CD4-positive, alpha-beta T cell treated with Interleukin-6 for 4 hours (primary cell): Measurements from ENCODE around the gene CTBP1.

Source experiments
- DNase-seq: peaks from one replicate; pipeline ENCODE4 v3.0.0-alpha.2; 2020; ENCODE audit warnings: mixed read lengths

CTBP1 gene

DNA sequence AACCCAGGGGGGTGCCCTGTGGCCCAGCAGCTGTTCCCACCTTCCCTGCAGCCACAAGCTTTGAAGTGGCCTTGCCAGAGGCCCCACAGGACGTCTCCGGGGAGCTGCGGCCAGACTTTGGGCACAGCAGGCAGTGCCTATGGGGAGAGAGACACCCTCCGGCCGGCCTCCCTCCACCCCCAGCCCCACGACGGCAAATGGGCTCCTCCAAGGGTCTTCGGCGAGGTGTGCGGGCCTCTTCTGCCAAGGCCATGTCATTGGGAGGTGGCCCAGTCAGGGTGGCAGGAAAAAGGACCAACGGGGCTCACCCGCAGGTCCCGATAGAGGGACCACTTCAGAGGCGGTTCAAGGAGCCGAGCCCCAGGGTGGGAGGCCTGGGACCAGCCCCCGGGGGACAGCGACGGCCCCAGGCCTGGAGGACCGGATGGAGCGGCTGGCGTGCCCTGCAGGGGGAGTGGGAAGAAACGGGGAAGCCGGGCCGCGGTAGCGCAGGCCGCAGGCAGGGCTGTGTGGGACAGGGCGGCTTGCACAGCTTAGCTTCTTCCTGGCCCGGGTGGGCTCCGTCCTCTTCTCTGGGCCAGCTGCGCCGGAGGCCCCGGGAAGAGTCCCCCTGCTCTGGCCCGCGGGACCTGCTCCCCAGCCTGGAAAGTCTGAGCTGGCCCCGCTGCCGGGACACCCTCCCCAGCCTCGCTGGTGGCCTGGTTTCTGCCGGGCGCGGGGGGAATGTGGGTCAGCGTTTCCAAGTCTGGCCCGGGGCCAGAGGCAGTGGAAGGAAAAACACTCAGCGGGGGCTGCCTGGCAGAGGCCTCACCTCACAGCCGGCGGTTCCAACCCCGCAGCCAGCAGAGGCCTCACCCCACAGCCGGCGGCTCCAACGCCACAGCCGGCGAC is 54.7 kb downstream of the CTBP1 start:
- DNase-seq, result no peak

- no peak for DNase-seq
Measured at GRCh38 chr4:1193206-1194009, 55.5 kb downstream of the CTBP1 start.

GRCh38 chr4:1192493-1193205 is 56.3 kb downstream of the CTBP1 start:
- DNase-seq, result no peak

GRCh38 chr4:1192091-1192492 is 56.8 kb downstream of the CTBP1 start:
- DNase-seq, result no peak

DNA sequence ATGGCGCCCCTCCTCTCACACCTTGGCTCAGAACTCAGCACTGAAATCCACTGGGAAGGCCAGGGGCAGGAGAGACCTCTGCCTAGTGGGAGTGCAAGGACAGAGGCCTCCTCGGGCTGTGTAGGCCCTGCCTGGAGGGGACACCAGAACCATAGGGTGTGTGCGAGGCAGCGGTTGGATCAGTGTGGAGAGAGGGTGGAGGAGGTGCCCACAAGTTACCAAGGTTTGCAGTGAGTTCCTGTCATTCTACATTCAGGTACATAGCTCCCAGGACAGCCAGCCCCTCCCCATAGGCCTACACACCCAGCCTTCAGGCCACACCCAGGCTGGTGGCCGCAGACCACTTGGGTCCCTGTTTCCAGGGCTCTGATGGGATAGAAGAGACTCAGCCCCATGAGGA is 57.3 kb downstream of the CTBP1 start:
- no peak for DNase-seq

DNA sequence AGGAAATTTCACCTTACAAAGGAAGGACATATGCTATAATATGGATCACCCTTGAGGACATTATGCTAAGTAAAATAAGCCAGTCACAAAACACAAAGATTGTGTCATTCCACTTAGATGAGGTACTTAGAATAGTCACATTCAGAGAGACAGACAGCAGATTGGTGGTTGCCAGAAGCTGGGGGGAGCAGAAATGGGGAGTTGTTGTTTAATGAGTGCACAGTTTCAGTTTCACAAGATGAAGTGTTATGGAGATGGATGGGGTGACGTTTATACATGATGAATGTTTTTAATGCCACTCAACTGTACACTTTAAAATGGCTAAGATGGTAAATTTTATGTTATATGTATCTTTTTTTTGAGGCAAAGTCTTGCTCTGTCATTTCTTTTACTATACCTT is 61.7 kb downstream of the CTBP1 start:
- peak; percentile 31 for DNase-seq

DNA sequence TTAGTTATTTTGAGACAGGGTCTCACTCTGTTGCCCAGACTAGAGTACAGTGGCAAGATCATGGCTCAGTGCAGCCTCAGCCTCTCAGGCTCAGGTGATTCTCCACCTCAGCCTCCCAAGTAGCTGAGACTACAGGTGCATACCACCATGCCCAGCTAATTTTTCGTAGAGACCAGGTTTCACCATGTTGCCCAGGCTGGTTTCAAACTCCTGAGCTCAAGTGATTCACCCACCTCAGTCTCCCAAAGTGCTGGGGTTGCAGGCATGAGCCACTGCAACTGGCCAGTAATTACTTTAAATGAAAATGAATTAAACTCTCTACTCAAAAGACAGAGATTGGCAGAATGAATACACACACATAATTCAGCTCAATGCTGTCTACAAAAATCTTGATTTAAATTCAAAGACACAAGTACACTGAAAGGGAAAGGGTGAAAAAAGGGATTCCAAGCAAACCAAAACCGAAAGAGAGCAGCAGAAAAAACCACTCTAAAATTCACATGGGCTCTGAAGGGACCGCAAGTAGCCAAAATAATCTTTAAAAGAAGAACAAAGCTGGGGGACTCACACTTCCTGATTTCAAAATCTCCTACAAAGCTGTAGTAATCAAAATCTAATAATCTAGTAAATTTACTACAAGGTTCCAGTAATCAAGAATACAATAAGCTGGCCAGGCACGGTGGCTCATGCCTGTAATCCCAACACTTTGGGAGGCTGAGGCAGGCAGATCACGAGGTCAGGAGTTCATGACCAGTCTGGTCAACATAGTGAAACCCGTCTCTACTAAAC is 64.8 kb downstream of the CTBP1 start:
- no peak for DNase-seq

DNA sequence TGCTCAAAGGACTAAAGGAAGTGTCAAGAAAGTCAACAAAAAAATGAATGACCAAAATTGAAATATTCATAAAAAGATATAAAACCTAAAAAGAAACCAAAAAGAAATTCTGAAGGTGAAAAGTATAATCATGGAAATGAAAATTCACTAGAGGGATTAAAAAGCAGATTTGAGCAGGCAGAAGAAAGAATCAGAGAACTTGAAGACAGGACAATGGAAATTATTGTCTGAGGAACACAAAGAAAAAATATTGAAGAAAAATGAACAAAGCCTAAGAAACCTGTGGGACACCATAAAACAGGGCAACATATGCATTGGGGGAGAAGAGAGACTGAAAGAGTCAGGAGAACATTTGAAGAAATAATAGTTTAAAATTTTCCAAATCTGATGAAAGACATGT is 66.6 kb downstream of the CTBP1 start:
- DNase-seq, result no peak

DNA sequence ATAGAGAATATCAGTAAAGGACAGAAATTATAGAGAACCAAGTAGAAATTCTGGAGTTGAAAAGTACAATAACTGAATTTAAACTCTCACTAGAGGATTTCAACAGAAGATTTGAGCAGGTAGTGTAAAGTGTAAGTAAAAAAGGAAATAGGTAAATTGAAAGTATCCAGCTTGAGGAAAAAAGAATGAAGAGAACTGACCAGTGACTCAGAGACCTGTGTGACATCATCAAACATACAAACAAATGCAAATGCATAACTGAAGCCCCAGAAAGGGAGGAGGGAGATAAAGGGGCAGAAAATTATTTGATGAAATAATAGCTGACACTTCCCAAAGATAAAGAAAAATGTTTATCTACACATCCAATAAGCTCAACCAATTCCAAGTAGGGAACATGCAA is 68.3 kb downstream of the CTBP1 start:
- no peak for DNase-seq

DNA sequence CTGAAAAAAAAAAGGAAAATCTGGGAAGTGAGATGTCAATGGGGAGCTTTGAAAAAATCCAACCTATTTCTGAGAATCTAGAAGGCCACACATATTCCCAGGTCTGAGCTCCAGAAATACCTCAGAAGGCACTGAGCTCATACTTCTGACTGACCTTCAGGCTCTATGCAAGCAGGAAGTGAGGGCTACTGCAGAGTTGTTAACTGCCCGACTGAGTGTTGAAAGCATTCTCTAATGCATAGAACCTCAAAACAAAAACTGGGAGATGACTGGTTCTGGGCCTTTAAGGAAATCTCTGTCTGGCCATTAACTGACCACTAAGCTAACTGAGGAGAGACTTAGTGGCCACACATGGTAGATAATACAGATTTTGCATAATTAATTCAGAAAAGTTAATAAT is 69.0 kb downstream of the CTBP1 start:
- DNase-seq, result no peak

DNA sequence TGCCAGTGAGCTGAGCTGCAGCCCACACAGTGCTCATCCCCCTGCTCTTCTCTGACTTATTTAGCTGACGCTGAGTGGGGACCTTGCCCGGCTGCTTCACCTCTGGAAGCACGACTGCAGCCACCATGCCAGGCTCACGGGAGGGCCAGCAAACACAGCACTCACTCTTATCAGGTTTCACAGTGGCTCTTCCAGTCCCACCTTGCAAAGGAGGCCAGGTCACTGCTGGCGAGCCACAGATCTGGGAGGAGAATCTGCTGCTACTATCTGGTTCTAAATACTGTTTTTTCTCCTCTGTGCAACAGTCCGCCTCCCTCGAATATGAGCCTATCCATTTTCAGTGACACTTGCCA is 69.9 kb downstream of the CTBP1 start:
- DNase-seq, result no peak

- DNase-seq, result no peak
Measured at GRCh38 chr4:1178300-1179088, 70.4 kb downstream of the CTBP1 start.

DNA sequence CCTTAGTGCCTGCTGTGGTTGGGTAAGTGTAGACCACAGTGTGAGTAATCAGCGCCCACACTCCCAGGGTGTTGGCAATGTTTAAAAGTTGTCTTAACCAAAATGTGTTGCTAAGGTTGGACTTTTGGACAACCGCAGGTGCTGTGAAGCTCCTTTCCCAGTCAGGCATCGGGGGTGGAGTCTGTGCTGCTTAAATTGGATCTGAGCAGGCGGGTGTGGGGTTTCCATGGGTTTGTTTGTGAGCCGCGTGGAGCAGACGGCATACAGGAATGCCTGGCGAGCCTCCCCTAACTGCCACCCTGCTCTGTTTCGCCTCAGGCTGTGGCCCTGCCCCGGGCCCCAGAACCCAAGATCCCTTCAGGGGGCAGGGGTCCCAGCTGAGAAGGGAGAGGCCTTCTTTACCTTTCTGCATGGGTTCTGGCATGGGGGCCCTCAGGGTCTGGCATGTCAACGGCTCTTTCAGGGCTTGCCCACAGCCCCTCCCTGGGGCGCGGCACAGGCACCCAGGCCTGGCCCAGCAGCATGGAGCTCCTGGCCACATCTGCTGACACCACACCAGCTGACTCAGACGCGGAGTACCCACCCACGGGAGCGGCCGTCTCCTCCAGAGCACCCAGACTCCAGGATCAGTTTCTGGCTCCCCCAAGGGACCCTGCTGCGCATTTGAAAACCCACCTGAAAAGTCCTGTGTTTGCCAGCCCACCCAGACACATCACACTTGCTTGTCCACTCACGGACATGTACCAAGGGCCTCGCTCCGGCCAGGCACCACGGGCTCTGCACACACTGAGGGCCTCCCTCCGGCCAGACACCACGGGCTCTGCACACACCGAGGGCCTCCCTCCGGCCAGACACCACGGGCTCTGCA is 71.4 kb downstream of the CTBP1 start:
- peak; percentile 14 for DNase-seq

- no peak for DNase-seq
Measured at GRCh38 chr4:1176398-1177273, 72.3 kb downstream of the CTBP1 start.

DNA sequence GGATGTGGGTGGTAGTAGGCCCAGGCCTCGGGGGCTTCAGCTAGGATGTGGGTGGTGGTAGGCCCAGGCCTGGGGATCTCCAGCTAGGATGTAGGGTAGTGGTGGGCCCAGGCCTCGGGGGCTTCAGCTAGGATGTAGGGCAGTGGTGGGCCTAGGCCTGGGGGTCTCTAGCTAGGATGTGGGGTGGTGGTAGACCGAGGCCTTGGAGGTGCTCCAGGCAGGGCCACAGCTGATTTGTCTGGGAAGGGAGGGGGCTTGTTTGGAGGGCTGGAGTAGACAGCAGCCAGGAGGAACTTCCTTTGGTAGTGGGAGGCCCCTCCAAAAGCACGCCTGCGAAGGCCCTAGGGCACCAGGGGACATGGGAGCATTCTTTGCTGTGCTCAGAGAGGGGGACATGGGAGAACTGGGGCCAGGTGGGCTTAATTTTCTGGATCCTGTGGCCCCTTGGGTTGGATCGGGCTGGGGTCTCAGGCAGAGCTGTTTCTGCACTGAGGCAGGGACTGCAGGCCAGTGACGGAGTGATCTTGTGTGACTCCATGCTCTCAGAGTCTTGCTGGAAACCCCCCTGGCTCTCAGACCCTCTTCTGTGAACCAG is 73.2 kb downstream of the CTBP1 start:
- DNase-seq, result no peak

DNA sequence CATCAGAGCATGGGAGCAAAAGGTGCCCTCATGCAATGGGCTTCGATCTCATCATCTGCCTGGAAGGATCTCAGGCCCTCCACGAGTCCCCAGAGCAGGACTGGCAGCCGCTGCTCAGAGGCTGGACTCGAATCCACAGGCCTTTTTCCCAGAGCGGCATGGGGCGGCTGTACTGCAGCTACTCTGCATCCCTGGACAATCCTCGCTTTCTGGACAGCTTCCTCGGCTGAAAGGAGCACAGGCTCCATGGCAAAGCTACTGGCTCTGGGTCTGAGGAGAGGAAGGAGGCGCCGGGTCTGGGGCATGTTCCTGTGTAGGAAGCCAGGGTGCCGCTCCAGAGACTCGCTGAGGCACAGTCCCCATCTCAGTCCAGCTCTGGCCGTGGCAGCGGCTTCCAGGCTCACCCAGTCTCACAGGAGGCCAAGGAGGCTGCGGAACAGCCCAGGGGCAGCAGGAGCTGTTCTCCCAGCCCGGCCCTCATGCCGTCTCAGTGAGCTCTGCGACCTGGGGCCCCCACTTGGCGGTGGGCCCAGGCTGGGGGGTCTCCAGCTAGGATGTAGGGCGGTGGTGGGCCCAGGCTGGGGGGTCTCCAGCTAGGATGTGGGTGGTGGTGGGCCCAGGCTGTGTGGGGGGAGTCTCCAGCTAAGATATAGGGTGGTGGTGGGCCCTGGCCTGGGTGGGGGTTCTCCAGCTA is 73.8 kb downstream of the CTBP1 start:
- no peak for DNase-seq

- no peak for DNase-seq
Measured at GRCh38 chr4:1172971-1173757, 75.8 kb downstream of the CTBP1 start.
